ENCODE measurements around the gene NUP62. TPM values are rescaled to one million over a fixed set of nuclear protein-coding genes. Genes with fewer than 3 reads are reported as not detected.

The NUP62 gene
- total and polyA plus RNA-seq, 4 donors, result 16.2 to 45.9 (median 38.0) TPM

GRCh38 chr19:49950956-49951526 lies 21.7 kb upstream of the NUP62 start:
- no peak for DNase-seq
- no peak overlapping the region for H3K27ac ChIP-seq (ENCODE audit: low read depth in 1 of 2, low read length in 1 of 2)
- no peak overlapping the region for H3K9ac ChIP-seq (ENCODE audit: insufficient read depth in 1 of 2, low read length in 2 of 2)
- H3K27me3 ChIP-seq (ENCODE audit: control insufficient read depth in 3 of 3, insufficient read depth in 3 of 3, low read length in 2 of 3), result no peaks in the 10 kb centered on the region
- no peaks in the 10 kb centered on the region for H3K9me3 ChIP-seq (ENCODE audit: control insufficient read depth in 4 of 4, insufficient read depth in 3 of 4, low read length in 3 of 4)
- TF ChIP-seq CTCF (IDR thresholded peaks at IDR 0.05; ENCODE audit: control extremely low read depth, extremely low read depth), result no peak
- peaks cover 0 to 37% (median 13%) of the 10 kb centered on the region in 5 donors for H3K4me1 ChIP-seq (ENCODE audit: control insufficient read depth in 5 of 5, insufficient read depth in 5 of 5, low read length in 5 of 5)
- no peak for ATAC-seq (ENCODE audit: insufficient read depth, low FRiP score)
- no peaks in the 10 kb centered on the region for H3K36me3 ChIP-seq (ENCODE audit: control insufficient read depth in 4 of 4, insufficient read depth in 4 of 4, low read length in 4 of 4)
- 86% methylated on average over 13 of the region's 13 CpGs for WGBS, 2 donors
- H3K4me3 ChIP-seq, result no peak overlapping the region

GRCh38 chr19:49950590-49950948 lies 21.3 kb upstream of the NUP62 start:
- TF ChIP-seq CTCF (IDR thresholded peaks at IDR 0.05; ENCODE audit: control extremely low read depth, extremely low read depth), result no peak
- peaks cover 0 to 35% (median 13%) of the 10 kb centered on the region in 5 donors for H3K4me1 ChIP-seq (ENCODE audit: control insufficient read depth in 5 of 5, insufficient read depth in 5 of 5, low read length in 5 of 5)
- WGBS, 2 donors, result 90 to 98% methylated on average over 5 of the region's 5 CpGs
- H3K9me3 ChIP-seq (ENCODE audit: control insufficient read depth in 4 of 4, insufficient read depth in 3 of 4, low read length in 3 of 4), result no peaks in the 10 kb centered on the region
- DNase-seq (no peak), ATAC-seq (ENCODE audit: insufficient read depth, low FRiP score) (no peak)
- no peak overlapping the region for H3K9ac ChIP-seq (ENCODE audit: insufficient read depth in 1 of 2, low read length in 2 of 2)
- H3K27me3 ChIP-seq (ENCODE audit: control insufficient read depth in 3 of 3, insufficient read depth in 3 of 3, low read length in 2 of 3), result no peaks in the 10 kb centered on the region
- H3K27ac ChIP-seq (ENCODE audit: low read depth in 1 of 2, low read length in 1 of 2), result no peak overlapping the region
- no peaks in the 10 kb centered on the region for H3K36me3 ChIP-seq (ENCODE audit: control insufficient read depth in 4 of 4, insufficient read depth in 4 of 4, low read length in 4 of 4)
- no peak overlapping the region for H3K4me3 ChIP-seq

GRCh38 chr19:49949742-49950589 lies 20.7 kb upstream of the NUP62 start:
- DNase-seq, result no peak
- H3K4me1 ChIP-seq (ENCODE audit: control insufficient read depth in 5 of 5, insufficient read depth in 5 of 5, low read length in 5 of 5), result peaks cover 0 to 30% (median 12%) of the 10 kb centered on the region in 5 donors
- no peaks in the 10 kb centered on the region for H3K36me3 ChIP-seq (ENCODE audit: control insufficient read depth in 4 of 4, insufficient read depth in 4 of 4, low read length in 4 of 4)
- no peak for ATAC-seq (ENCODE audit: insufficient read depth, low FRiP score)
- H3K4me3 ChIP-seq, result no peak overlapping the region
- TF ChIP-seq CTCF (IDR thresholded peaks at IDR 0.05; ENCODE audit: control extremely low read depth, extremely low read depth), result no peak
- H3K27me3 ChIP-seq (ENCODE audit: control insufficient read depth in 3 of 3, insufficient read depth in 3 of 3, low read length in 2 of 3), result no peaks in the 10 kb centered on the region
- no peak overlapping the region for H3K27ac ChIP-seq (ENCODE audit: low read depth in 1 of 2, low read length in 1 of 2)
- H3K9me3 ChIP-seq (ENCODE audit: control insufficient read depth in 4 of 4, insufficient read depth in 3 of 4, low read length in 3 of 4), result no peaks in the 10 kb centered on the region
- WGBS, 2 donors, result 77 to 88% methylated on average over 11 of the region's 11 CpGs
- no peak overlapping the region for H3K9ac ChIP-seq (ENCODE audit: insufficient read depth in 1 of 2, low read length in 2 of 2)

Measured in lung (tissue), 12 donors.